Measurements from ENCODE around the gene ZBTB47.

ZBTB47 gene

GRCh38 chr3:42653560-42654330 lies at the start of gene ZBTB47:
TSS of gene ZBTB47 (plus strand) at chr3:42653697. CDS start at chr3:42658356, 4,659 bp downstream.
- in situ Hi-C loops (cut with HindIII; ENCODE audit: low pct_ligation_motif_present, low pct_unique_long_range_greater_than_20kb, low sequenced_read_pairs) = no loop called here
- DNase-seq = peak; percentile 37

DNA sequence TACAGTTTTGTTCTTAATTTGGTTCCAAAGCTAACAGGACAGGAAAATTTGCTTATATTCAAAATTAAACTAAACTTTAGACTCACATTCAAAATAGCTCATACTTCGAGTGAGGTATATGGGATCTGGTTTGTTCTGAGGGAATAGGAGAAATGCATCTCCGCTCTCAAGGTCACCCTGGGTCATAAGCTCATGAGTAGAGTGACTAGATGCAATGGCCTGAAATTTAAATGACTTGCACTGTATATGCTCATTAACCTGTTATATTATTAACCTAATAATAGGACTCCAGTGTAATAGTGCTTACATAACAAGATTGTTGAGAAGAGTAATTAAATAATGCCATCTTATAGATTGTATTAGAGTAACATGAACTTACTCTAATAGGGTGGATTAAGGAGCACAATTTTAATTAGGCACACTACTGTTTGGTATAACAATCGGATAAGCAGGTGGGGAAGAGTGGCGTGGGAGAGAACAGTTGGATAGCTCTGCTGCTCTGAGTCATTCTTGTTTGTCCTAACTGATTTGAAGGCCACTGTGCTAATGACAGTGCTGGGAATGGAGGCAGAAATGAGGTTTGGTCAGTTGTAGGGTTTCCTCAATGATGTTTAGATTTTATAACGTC lies 47.8 kb upstream of the ZBTB47 start:
- in situ Hi-C loops (cut with HindIII; ENCODE audit: low pct_ligation_motif_present, low pct_unique_long_range_greater_than_20kb, low sequenced_read_pairs) = no loop called here
- DNase-seq = no peak

DNA sequence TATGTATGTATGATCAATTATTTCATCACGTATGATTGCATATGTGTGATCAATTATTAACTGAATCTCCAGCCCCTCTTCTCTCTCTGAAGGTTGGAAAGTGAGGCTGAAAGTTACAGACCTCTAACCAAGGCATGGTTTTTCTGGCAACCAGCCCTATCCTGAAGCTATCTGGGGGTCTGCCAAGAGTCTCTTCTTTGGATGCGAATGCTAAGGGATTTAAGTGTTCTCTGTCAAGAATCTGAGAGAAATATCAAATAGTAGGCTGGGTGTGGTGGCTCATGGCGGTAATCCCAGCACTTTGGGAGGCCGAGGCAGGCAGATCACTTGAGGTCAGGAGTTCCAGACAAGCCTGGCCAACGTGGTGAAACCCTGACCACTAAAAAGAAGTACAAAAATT lies 44.9 kb upstream of the ZBTB47 start:
- in situ Hi-C loops (cut with HindIII; ENCODE audit: low pct_ligation_motif_present, low pct_unique_long_range_greater_than_20kb, low sequenced_read_pairs) = no loop called here
- DNase-seq = no peak

DNA sequence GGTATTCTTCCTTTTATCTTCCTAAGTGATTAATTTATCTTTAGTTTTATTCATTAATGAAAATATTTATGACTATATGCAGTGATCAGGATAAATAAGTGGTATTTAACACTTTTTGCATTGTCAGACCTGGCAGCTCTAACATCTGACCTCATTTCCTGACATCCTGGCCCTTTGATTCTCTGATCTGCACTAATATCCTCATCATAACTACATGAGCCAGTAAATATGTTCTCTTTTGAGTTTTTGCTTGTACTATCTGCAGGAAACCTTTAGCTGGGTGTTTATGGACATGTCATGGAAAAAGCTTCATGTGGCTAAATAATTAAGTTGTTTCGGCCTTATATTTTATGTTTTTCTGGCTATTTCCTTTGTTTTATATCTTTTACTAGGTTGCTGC lies 42.5 kb upstream of the ZBTB47 start:
- DNase-seq = no peak
- in situ Hi-C loops (cut with HindIII; ENCODE audit: low pct_ligation_motif_present, low pct_unique_long_range_greater_than_20kb, low sequenced_read_pairs) = no loop called here

DNA sequence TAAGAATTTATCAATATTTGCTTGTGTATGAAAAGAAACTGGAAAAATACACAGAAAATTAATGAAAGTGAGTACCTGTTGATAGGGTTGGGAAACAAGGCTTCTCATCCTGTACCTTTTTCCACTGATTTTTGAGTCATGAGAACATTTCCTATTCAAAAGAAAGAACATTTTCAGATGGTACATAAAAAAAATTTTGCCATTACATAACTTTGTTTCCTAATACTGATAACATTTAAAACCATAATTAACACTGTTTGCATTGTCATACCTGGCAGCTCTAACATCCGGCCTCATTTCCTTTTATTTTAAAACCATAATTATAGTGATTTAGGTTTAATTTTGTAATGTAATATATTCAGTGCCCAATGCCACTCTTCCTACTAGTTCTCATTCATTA lies 41.3 kb upstream of the ZBTB47 start:
- DNase-seq = no peak
- in situ Hi-C loops (cut with HindIII; ENCODE audit: low pct_ligation_motif_present, low pct_unique_long_range_greater_than_20kb, low sequenced_read_pairs) = no loop called here

GRCh38 chr3:42612928-42613327 lies 40.6 kb upstream of the ZBTB47 start:
- DNase-seq = no peak
- in situ Hi-C loops (cut with HindIII; ENCODE audit: low pct_ligation_motif_present, low pct_unique_long_range_greater_than_20kb, low sequenced_read_pairs) = no loop called here

GRCh38 chr3:42613462-42613861 lies 40.0 kb upstream of the ZBTB47 start:
- in situ Hi-C loops (cut with HindIII; ENCODE audit: low pct_ligation_motif_present, low pct_unique_long_range_greater_than_20kb, low sequenced_read_pairs) = no loop called here
- peak; percentile 33 for DNase-seq

DNA sequence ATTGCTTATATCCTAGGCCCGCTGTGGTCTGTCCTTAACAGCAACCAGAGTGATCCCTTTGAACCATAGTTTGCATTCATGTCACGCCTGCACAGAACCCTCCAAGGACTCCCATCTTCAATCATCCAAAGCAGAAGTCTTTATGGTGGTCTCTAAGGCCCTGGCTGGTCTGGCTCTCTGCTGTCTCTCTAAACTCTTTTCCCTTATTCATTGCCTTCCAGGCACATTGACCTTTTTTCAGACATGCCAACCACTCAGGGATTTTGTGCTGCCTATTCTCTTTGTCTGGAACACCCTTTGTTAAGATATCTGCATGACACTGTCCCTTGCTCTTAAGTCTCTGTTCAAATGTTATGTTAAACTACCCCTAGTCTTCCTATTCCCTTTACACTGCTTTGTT lies 21.9 kb upstream of the ZBTB47 start:
- no peak for DNase-seq
- in situ Hi-C loops (cut with HindIII; ENCODE audit: low pct_ligation_motif_present, low pct_unique_long_range_greater_than_20kb, low sequenced_read_pairs) = no loop called here

DNA sequence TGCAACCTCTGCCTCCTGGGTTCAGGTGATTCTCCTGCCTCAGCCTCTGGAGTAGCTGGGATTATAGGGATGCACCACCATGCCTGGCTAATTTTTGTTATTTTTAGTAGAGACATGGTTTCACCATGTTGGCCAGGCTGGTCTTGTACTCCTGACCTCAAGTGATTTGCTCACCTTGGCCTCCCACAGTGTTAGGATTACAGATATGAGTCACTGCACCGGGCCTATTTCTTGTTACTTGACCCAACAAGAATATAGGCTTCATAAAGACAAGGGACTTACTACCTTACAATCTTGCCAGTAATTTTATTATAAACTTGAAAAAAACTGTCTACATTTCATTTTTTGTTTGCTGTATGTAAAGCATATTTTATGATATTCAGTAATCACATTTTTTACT lies 21.4 kb upstream of the ZBTB47 start:
- DNase-seq = peak; percentile 16
- in situ Hi-C loops (cut with HindIII; ENCODE audit: low pct_ligation_motif_present, low pct_unique_long_range_greater_than_20kb, low sequenced_read_pairs) = no loop called here

DNA sequence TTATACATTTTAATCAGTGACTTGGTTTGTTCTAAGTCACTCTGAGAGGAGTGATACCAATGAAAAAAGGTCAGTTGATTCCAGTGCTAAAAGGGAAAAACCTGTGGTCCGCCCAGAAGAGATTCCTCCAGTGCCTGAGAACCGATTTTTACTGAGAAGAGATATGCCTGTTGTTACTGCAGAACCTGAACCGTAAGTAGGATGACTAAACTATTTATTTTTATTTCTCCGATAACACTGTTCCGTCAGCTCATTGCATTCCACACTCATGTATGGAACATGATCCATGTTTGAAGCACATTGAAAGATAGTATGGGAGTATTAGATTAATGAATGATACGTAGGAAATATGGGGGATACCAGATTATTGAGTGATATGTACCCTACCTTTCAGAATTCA lies 20.0 kb upstream of the ZBTB47 start:
- DNase-seq = no peak
- in situ Hi-C loops (cut with HindIII; ENCODE audit: low pct_ligation_motif_present, low pct_unique_long_range_greater_than_20kb, low sequenced_read_pairs) = no loop called here

DNA sequence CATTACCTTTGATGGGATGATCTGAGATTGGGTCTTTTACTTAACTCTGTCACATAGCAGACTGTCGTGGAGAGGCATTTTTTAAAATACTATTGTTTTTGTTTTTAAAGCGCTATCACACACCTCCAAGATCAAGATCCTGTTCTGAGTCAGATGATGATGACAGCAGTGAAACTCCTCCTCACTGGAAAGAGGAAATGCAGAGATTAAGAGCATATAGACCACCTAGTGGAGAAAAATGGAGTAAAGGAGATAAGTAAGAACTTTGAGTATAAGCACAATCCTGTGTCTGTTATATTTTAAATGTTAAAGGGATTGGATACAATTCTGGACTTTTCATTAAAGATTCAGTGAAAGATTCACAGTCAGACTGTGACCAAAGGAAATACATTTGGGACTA lies 18.4 kb upstream of the ZBTB47 start:
- peak; percentile 53 for DNase-seq
- in situ Hi-C loops (cut with HindIII; ENCODE audit: low pct_ligation_motif_present, low pct_unique_long_range_greater_than_20kb, low sequenced_read_pairs) = no loop called here

- no peak for DNase-seq
- in situ Hi-C loops (cut with HindIII; ENCODE audit: low pct_ligation_motif_present, low pct_unique_long_range_greater_than_20kb, low sequenced_read_pairs) = no loop called here
Observed at GRCh38 chr3:42637001-42637400, 16.5 kb upstream of the ZBTB47 start.

DNA sequence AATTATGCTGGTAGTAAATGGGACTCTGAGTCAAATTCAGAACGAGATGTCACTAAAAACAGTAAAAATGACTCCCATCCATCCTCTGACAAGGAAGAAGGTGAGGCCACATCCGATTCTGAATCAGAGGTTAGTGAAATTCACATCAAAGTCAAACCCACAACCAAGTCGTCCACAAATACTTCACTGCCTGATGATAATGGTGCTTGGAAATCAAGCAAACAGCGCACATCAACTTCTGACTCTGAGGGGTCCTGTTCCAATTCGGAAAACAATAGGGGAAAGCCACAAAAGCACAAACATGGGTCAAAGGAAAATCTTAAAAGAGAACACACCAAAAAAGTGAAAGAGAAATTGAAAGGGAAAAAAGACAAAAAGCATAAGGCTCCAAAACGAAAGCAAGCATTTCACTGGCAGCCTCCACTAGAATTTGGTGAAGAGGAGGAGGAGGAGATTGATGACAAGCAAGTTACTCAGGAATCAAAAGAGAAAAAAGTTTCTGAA lies 15.1 kb upstream of the ZBTB47 start:
- in situ Hi-C loops (cut with HindIII; ENCODE audit: low pct_ligation_motif_present, low pct_unique_long_range_greater_than_20kb, low sequenced_read_pairs) = no loop called here

GRCh38 chr3:42639192-42639591 lies 14.3 kb upstream of the ZBTB47 start:
- in situ Hi-C loops (cut with HindIII; ENCODE audit: low pct_ligation_motif_present, low pct_unique_long_range_greater_than_20kb, low sequenced_read_pairs) = no loop called here
- no peak for DNase-seq

More for the DNA sequence above, 15.1 kb upstream of the ZBTB47 start:
- no peak for DNase-seq

DNA sequence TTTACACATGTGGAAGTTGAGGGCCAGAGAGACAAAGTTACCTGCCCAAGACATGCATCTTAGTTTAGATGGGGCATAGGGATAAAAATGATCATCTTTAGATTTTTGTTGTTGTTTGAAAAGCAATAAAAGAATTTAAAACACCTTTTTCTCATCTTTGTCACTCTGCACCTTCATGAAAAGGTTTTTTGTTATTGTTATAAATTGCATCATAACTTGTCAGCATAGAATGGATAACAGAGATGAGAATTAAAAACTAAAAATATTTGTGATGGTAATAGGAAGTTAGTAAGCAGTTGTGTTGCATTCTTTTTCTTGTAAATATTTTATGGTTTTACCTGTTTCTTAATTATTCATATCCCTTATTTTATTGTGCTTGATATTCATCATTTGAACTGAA lies 13.4 kb upstream of the ZBTB47 start:
- in situ Hi-C loops (cut with HindIII; ENCODE audit: low pct_ligation_motif_present, low pct_unique_long_range_greater_than_20kb, low sequenced_read_pairs) = no loop called here
- no peak for DNase-seq

- in situ Hi-C loops (cut with HindIII; ENCODE audit: low pct_ligation_motif_present, low pct_unique_long_range_greater_than_20kb, low sequenced_read_pairs) = no loop called here
- no peak for DNase-seq
Observed at GRCh38 chr3:42640771-42641370, 12.6 kb upstream of the ZBTB47 start.

GRCh38 chr3:42647821-42648459 lies 5.6 kb upstream of the ZBTB47 start:
- no peak for DNase-seq

GRCh38 chr3:42649006-42649405 lies 4.5 kb upstream of the ZBTB47 start:
- DNase-seq = no peak
- in situ Hi-C loops (cut with HindIII; ENCODE audit: low pct_ligation_motif_present, low pct_unique_long_range_greater_than_20kb, low sequenced_read_pairs) = no loop called here

More at GRCh38 chr3:42647821-42648459, 5.6 kb upstream of the ZBTB47 start:
- in situ Hi-C loops (cut with HindIII; ENCODE audit: low pct_ligation_motif_present, low pct_unique_long_range_greater_than_20kb, low sequenced_read_pairs) = no loop called here

GRCh38 chr3:42649783-42650182 lies 3.7 kb upstream of the ZBTB47 start:
- DNase-seq = no peak
- in situ Hi-C loops (cut with HindIII; ENCODE audit: low pct_ligation_motif_present, low pct_unique_long_range_greater_than_20kb, low sequenced_read_pairs) = no loop called here
